Neural cell (in vitro differentiated cells): ENCODE measurements around the gene GLE1. TPM values are rescaled to one million over a fixed set of nuclear protein-coding genes. Genes with fewer than 3 reads are reported as not detected.
A peak's percentile ranks its signal among the peaks of the same experiment; 100 is the strongest.

ENCODE experiments used
- H2AFZ ChIP-seq: fragments of 200-600, 300-800 bp; sonication (generic), shearing (Covaris generic); 2 replicates; pipeline ENCODE4 v1.6.0; 2014; ENCODE audit warnings: low read depth, mild to moderate bottlenecking, antibody characterized with exemption, low read length, moderate library complexity
- H3F3A ChIP-seq: fragments of 200-600 bp; shearing (Covaris generic); 2 replicates; pipeline ENCODE4 v1.6.1; 2016; ENCODE audit warnings: mild to moderate bottlenecking, moderate library complexity, mixed read lengths, antibody characterized with exemption, low read length; ENCODE audit not compliant: insufficient read depth, poor library complexity, severe bottlenecking
- H3K27ac ChIP-seq: fragments of 200-600, 300-800 bp; sonication (generic), shearing (Covaris generic); 2 replicates; pipeline ENCODE4 v1.5.1; 2014; ENCODE audit warnings: mild to moderate bottlenecking, low read length, moderate library complexity
- H3K27me3 ChIP-seq: fragments of 300-800, 200-600 bp; sonication (generic), shearing (Covaris generic); 2 replicates; pipeline ENCODE4 v1.6.0; 2014; ENCODE audit warnings: mild to moderate bottlenecking, low read depth, low read length, moderate library complexity; ENCODE audit not compliant: insufficient read depth
- H3K36me3 ChIP-seq: fragments of 300-800, 200-600 bp; sonication (generic), shearing (Covaris generic); 2 replicates; pipeline ENCODE4 v1.5.1; 2014; ENCODE audit warnings: mild to moderate bottlenecking, antibody characterized with exemption, low read length, moderate library complexity; ENCODE audit not compliant: insufficient read depth
- H3K4me2 ChIP-seq: fragments of 300-800, 200-600 bp; sonication (generic), shearing (Covaris generic); 2 replicates; pipeline ENCODE4 v1.6.0; 2014; ENCODE audit warnings: mild to moderate bottlenecking, low read length
- H3K4me3 ChIP-seq: fragments of 300-800, 200-600 bp; sonication (generic), shearing (Covaris generic); 2 replicates; pipeline ENCODE4 v1.5.1; 2014; ENCODE audit warnings: mild to moderate bottlenecking, low read length, moderate library complexity
- H3K79me2 ChIP-seq: fragments of 200-600 bp; shearing (Covaris generic); replicated peaks from 2 replicates; pipeline ENCODE4 v1.6.0; 2014; ENCODE audit warnings: mild to moderate bottlenecking, low read length, moderate library complexity; ENCODE audit not compliant: insufficient read depth
- H3K9ac ChIP-seq: fragments of 300-800, 200-600 bp; sonication (generic), shearing (Covaris generic); 2 replicates; pipeline ENCODE4 v1.6.1; 2016; ENCODE audit warnings: mild to moderate bottlenecking, low read length, mixed read lengths
- H3K9me2 ChIP-seq: fragments of 200-600 bp; shearing (Covaris generic); 2 replicates; pipeline ENCODE4 v1.6.1; 2016; ENCODE audit warnings: mild to moderate bottlenecking, low read length, mixed read lengths; ENCODE audit not compliant: insufficient read depth
- H3K9me3 ChIP-seq: fragments of 200-600, 300-800 bp; sonication (generic), shearing (Covaris generic); 2 replicates; pipeline ENCODE4 v1.6.1; 2016; ENCODE audit warnings: mild to moderate bottlenecking, mixed run types, low read length, moderate library complexity, mixed read lengths
- H4K20me1 ChIP-seq: fragments of 200-600 bp; shearing (Covaris generic); 2 replicates; pipeline ENCODE4 v1.6.1; 2016; ENCODE audit warnings: mild to moderate bottlenecking, mixed run types; ENCODE audit not compliant: insufficient read depth
- CTCF ChIP-seq: fragments of 450-650 bp; IDR thresholded peaks from 2 replicates; pipeline ENCODE4 v1.5.1; 2014; ENCODE audit warnings: antibody characterized with exemption, mild to moderate bottlenecking, moderate library complexity; ENCODE audit not compliant: poor library complexity, severe bottlenecking
- EP300 ChIP-seq: fragments of 450-650 bp; conservative IDR thresholded peaks from 2 replicates; pipeline ENCODE4 v1.6.1; 2014; ENCODE audit warnings: antibody characterized with exemption, mild to moderate bottlenecking, moderate library complexity; ENCODE audit not compliant: poor library complexity, severe bottlenecking
- EZH2 ChIP-seq: fragments of 200-600, 300-800 bp; shearing (Covaris generic), sonication (generic); IDR thresholded peaks from 2 replicates; pipeline ENCODE4 v1.6.1; 2014; ENCODE audit warnings: antibody characterized with exemption, low read length, borderline replicate concordance, mild to moderate bottlenecking; ENCODE audit not compliant: insufficient read depth, poor library complexity, severe bottlenecking
- MXI1 ChIP-seq: fragments of 450-650 bp; conservative IDR thresholded peaks from 2 replicates; pipeline ENCODE4 v1.6.1; 2014; ENCODE audit warnings: antibody characterized with exemption, mild to moderate bottlenecking; ENCODE audit not compliant: poor library complexity, severe bottlenecking
- POLR2AphosphoS5 ChIP-seq: IDR thresholded peaks from 2 replicates; pipeline ENCODE4 v1.6.1; 2012
- RAD21 ChIP-seq: fragments of 450-650 bp; conservative IDR thresholded peaks from 2 replicates; pipeline ENCODE4 v1.6.1; 2014; ENCODE audit warnings: antibody characterized with exemption, mild to moderate bottlenecking, moderate library complexity
- REST ChIP-seq: IDR thresholded peaks from 2 replicates; pipeline ENCODE4 v1.6.1; 2012; ENCODE audit warnings: borderline replicate concordance
- SMC3 ChIP-seq: fragments of 450-650 bp; conservative IDR thresholded peaks from 2 replicates; pipeline ENCODE4 v1.6.1; 2014; ENCODE audit warnings: antibody characterized with exemption, mild to moderate bottlenecking, moderate library complexity; ENCODE audit not compliant: poor library complexity
- TAF1 ChIP-seq: IDR thresholded peaks from 2 replicates; pipeline ENCODE4 v1.6.1; 2012; ENCODE audit warnings: low read depth
- polyA plus RNA-seq: library from polyadenylated mRNA; depleted of rRNA; stranded (reverse); fragments of >200 nt; gene quantifications from 2 replicates; pipeline ENCODE4 v1.2.3, GENCODE V29; 2014

Gene GLE1
- polyA plus RNA-seq, 1 donor from 2014 or later, result 29.6 TPM

GRCh38 chr9:128455849-128456612 lies 48.5 kb upstream of the GLE1 start, which contains the start of gene ODF2:
ODF2 (plus strand) TSS chr9:128456006; CDS start chr9:128456092, 86 bp downstream.
- Histone ChIP-seq H2AFZ (peak within 1 kb of the TSS; percentile 65), H3K79me2 (no peaks in the 10 kb centered on the region), H3K27me3 (no peaks in the 10 kb centered on the region), H3K9ac (peak within 1 kb of the TSS; percentile 70), H3K4me3 (peak within 1 kb of the TSS; percentile 94), H3K36me3 (no peaks in the 10 kb centered on the region), H3K9me3 (no peaks in the 10 kb centered on the region), H3K27ac (peak within 1 kb of the TSS; percentile 57), H3K9me2 (no peaks in the 10 kb centered on the region), H4K20me1 (no peaks in the 10 kb centered on the region), H3K4me2 (peak within 1 kb of the TSS; percentile 44), H3F3A (no peaks in the 10 kb centered on the region)
- peak; percentile 80 for TF ChIP-seq MXI1
- peak; percentile 18 for TF ChIP-seq SMC3
- TF ChIP-seq POLR2AphosphoS5, result peak; percentile 77
- TF ChIP-seq EP300, result no peak
- peak; percentile 56 for TF ChIP-seq TAF1

GRCh38 chr9:128456613-128457061 lies 47.9 kb upstream of the GLE1 start:
- Histone ChIP-seq H3K9me3 (no peaks in the 10 kb centered on the region), H3K36me3 (no peaks in the 10 kb centered on the region), H3K4me3 (peak overlapping the region; percentile 94), H2AFZ (peak overlapping the region; percentile 65), H3K27ac (peak overlapping the region; percentile 47), H3K79me2 (no peaks in the 10 kb centered on the region), H3K9me2 (no peaks in the 10 kb centered on the region), H3K4me2 (peak overlapping the region; percentile 44), H3K27me3 (no peaks in the 10 kb centered on the region), H3K9ac (peak overlapping the region; percentile 70), H3F3A (no peaks in the 10 kb centered on the region), H4K20me1 (no peaks in the 10 kb centered on the region)
- no peak for TF ChIP-seq SMC3
- TF ChIP-seq MXI1, result peak; percentile 60
- no peak for TF ChIP-seq RAD21

GRCh38 chr9:128457207-128457606 lies 47.3 kb upstream of the GLE1 start:
- H3K27ac ChIP-seq, result no peak overlapping the region
- no peaks in the 10 kb centered on the region for H3K9me3 ChIP-seq
- H3K27me3 ChIP-seq, result no peaks in the 10 kb centered on the region
- H4K20me1 ChIP-seq, result no peaks in the 10 kb centered on the region
- peak overlapping the region; percentile 35 for H3K4me2 ChIP-seq
- peak overlapping the region; percentile 70 for H3K9ac ChIP-seq
- TF ChIP-seq MXI1 (no peak), REST (no peak), RAD21 (no peak), CTCF (no peak), TAF1 (no peak), POLR2AphosphoS5 (no peak), SMC3 (no peak), EP300 (no peak), EZH2 (no peak)
- H2AFZ ChIP-seq, result peak overlapping the region; percentile 65
- H3F3A ChIP-seq, result no peaks in the 10 kb centered on the region
- no peaks in the 10 kb centered on the region for H3K36me3 ChIP-seq
- no peaks in the 10 kb centered on the region for H3K79me2 ChIP-seq
- peak overlapping the region; percentile 94 for H3K4me3 ChIP-seq
- no peaks in the 10 kb centered on the region for H3K9me2 ChIP-seq
